GM19240 (cell line): ENCODE results near the gene C1R.

ENCODE experiments used
- DNase-seq: peaks from one replicate; pipeline ENCODE4 v3.0.0; 2011; ENCODE audit warnings: low spot score; ENCODE audit not compliant: insufficient read length

Gene C1R

GRCh38 chr12:7099290-7099996 lies 7.2 kb upstream of the C1R start:
- DNase-seq, result no peak

- DNase-seq, result no peak
Measured at GRCh38 chr12:7096979-7097378, 4.7 kb upstream of the C1R start.

- DNase-seq, result no peak
Measured at GRCh38 chr12:7096006-7096932, 4.0 kb upstream of the C1R start.

- DNase-seq, result no peak
Measured at GRCh38 chr12:7093892-7094291, 1.6 kb upstream of the C1R start.

- DNase-seq, result no peak
Measured at GRCh38 chr12:7093486-7093885, 1.2 kb upstream of the C1R start.

- DNase-seq, result no peak
Measured at GRCh38 chr12:7092986-7093460, 778 bp upstream of the C1R start.

GRCh38 chr12:7091660-7092228 lies 501 bp downstream of the C1R start:
- DNase-seq, result no peak

GRCh38 chr12:7091171-7091570 lies 1.1 kb downstream of the C1R start:
- DNase-seq, result no peak

GRCh38 chr12:7090222-7090998 lies 1.8 kb downstream of the C1R start:
- DNase-seq, result no peak

GRCh38 chr12:7089196-7089871 lies 2.9 kb downstream of the C1R start:
- no peak for DNase-seq

GRCh38 chr12:7083125-7083524 lies 9.1 kb downstream of the C1R start:
- DNase-seq, result no peak

GRCh38 chr12:7081037-7081436 lies 11.2 kb downstream of the C1R start:
- DNase-seq, result no peak

- DNase-seq, result no peak
Measured at GRCh38 chr12:7079826-7080125, 12.5 kb downstream of the C1R start.

GRCh38 chr12:7078163-7078562 lies 14.1 kb downstream of the C1R start:
- DNase-seq, result no peak

- DNase-seq, result no peak
Measured at GRCh38 chr12:7076493-7076892, 15.8 kb downstream of the C1R start.

- no peak for DNase-seq
Measured at GRCh38 chr12:7075939-7076338, 16.3 kb downstream of the C1R start.

GRCh38 chr12:7075518-7075917 lies 16.7 kb downstream of the C1R start:
- DNase-seq, result no peak

- DNase-seq, result no peak
Measured at GRCh38 chr12:7073946-7074345, 18.3 kb downstream of the C1R start.

- no peak for DNase-seq
Measured at GRCh38 chr12:7072554-7072953, 19.7 kb downstream of the C1R start.

- DNase-seq, result no peak
Measured at GRCh38 chr12:7072035-7072434, 20.2 kb downstream of the C1R start.

- no peak for DNase-seq
Measured at GRCh38 chr12:7069386-7069785, 22.9 kb downstream of the C1R start.
